Tracheal epithelial cell (primary cell): ENCODE measurements around the gene TIMM9. TPM values are rescaled to one million over a fixed set of nuclear protein-coding genes. Genes with fewer than 3 reads are reported as not detected.

ENCODE experiments used
- total RNA-seq: library from RNA; depleted of rRNA; stranded (reverse); fragments of >200 nt; gene quantifications from 2 replicates; pipeline ENCODE4 v1.2.1, GENCODE V29; 2014

The TIMM9 gene
- total RNA-seq = 24.6 and 27.9 TPM in 2 replicates

GRCh38 chr14:58427281-58428117, at the start of gene TIMM9, which contains the start of gene KIAA0586:
TSS of gene TIMM9 (minus strand) at chr14:58427531. CDS start at chr14:58411945, 15,586 bp downstream.
TSS of gene KIAA0586 (plus strand) at chr14:58427719. CDS start at chr14:58428265, 546 bp downstream.

GRCh38 chr14:58395812-58396788, 31.2 kb downstream of the TIMM9 start, which contains the start of gene TOMM20L:
TSS of gene TOMM20L (plus strand) at chr14:58395930. CDS start at chr14:58395958, 28 bp downstream.

Other genes starting within 250 kb of the TIMM9 start
- gene ACTR10, start 227.4 kb downstream of the TIMM9 start, total RNA-seq = 29.2 and 35.7 TPM in 2 replicates
- gene PSMA3, start 182.7 kb downstream of the TIMM9 start, total RNA-seq = 75.7 and 99.0 TPM in 2 replicates
- gene ARID4A, start 129.0 kb downstream of the TIMM9 start, total RNA-seq = 4.3 and 5.5 TPM in 2 replicates
- gene TOMM20L, start 31.6 kb downstream of the TIMM9 start, total RNA-seq = not detected in 2 replicates
- 8.9 and 14.9 TPM in 2 replicates for gene KIAA0586, start 188 bp upstream of the TIMM9 start, total RNA-seq
- gene DACT1, start 210.4 kb upstream of the TIMM9 start, total RNA-seq = 1.9 TPM in 1 of 2 replicates, not detected in the other